ENCODE data around the gene PDLIM4. TPM values are rescaled to one million over a fixed set of nuclear protein-coding genes. Genes with fewer than 3 reads are reported as not detected.

Gene PDLIM4, protein sequence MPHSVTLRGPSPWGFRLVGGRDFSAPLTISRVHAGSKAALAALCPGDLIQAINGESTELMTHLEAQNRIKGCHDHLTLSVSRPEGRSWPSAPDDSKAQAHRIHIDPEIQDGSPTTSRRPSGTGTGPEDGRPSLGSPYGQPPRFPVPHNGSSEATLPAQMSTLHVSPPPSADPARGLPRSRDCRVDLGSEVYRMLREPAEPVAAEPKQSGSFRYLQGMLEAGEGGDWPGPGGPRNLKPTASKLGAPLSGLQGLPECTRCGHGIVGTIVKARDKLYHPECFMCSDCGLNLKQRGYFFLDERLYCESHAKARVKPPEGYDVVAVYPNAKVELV
- 84.4 and 107 TPM in 2 replicates for total RNA-seq (2014; rRNA removed; shearing (Covaris generic))
- 153 and 156 TPM in 2 replicates for polyA plus RNA-seq (2016; fragmentation: Nextera tagmentation; extraction: Ambion mirVana)

DNA sequence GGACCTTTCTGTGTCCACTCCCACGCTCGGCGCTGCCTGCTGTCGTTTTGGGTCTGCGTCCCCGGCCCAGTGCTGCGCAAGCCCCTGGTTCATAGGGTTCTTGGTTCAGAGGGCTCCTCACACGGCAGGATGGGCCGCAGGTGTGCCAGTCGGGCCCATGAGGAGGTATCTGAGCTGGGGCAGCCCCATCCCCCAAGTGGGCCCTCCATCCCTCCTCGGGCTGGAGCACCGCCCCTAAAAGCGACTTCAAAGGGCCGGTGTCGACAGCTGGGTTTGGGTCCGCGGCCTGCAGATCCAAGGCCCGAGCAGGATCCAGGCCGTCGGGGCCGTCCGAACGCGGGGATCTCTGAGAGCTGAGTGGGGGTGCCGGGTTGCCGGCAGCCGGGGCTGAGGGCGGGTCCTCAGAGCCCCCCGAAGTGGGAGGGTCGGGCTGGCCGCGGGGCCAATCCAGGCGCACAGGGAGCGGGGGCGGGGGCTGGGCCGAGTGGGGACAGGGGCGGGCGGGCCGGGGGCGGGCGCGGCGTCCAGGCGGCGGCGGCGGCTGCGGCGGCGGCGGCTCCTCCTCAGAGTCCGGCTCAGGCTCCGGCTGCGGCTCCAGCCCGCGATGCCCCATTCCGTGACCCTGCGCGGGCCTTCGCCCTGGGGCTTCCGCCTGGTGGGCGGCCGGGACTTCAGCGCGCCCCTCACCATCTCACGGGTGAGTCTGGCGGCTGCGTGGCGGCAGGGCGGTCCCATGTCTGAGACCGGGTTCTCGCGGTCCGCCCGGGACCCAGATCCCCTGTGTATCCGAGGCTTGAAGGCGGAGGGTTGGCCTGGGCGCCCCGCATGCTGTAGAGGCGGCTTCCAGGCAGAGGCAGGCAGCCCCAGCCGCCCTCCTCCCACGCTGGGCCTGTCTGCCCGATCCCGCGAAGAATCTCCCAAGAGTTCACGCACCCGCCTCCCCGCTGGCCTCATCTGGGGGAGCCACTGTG, at the start of gene PDLIM4:
PDLIM4 (plus strand) TSS at position 566 of the 971 bp plus-strand sequence; CDS start at position 605, 39 bp downstream.
- in situ Hi-C loops (cut with MboI), result no loop called here

DNA sequence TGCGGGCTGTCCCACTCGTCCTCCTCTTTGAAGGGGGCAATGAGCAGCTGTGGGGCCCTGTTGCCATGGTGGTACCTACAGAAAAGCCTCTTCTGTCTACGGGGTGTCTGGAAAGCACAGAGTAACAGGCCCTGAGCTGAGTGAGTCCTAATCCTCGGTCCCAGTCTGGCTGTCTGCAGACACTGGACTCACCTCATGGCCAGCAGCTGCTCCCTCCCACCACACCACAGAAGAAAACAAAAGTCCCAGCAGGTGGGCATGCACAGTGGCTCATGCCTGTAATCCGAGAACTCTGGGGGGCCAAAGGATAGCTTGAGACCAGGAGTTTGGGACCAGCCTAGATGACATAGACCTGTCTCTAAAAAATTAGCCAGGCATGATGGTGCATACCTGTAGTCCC, 49.7 kb upstream of the PDLIM4 start:
- Histone ChIP-seq H3K4me2 (ENCODE audit: unreplicated experiment) (no peak overlapping the region), H3K36me3 (ENCODE audit: low read depth) (peaks cover 42% of the 10 kb centered on the region), H3K27me3 (replicated peaks; ENCODE audit: insufficient read depth) (no peaks in the 10 kb centered on the region), H3K9ac (no peak overlapping the region), H3K9me2 (ENCODE audit: insufficient read depth) (no peaks in the 10 kb centered on the region), H3K9me3 (ENCODE audit: low read depth) (no peaks in the 10 kb centered on the region), H3K79me2 (ENCODE audit: insufficient read depth) (peaks cover 38% of the 10 kb centered on the region), H2AFZ (no peak overlapping the region), H3K4me1 (ENCODE audit: insufficient read depth) (peaks cover 16% of the 10 kb centered on the region), H3K27ac (no peak overlapping the region), H3F3A (ENCODE audit: insufficient read depth) (peaks cover 24% of the 10 kb centered on the region), H3K4me3 (no peak overlapping the region), H4K20me1 (ENCODE audit: insufficient read depth) (no peaks in the 10 kb centered on the region)
- TF ChIP-seq EZH2phosphoT487 (IDR thresholded peaks at IDR 0.05; ENCODE audit: insufficient read depth, low read depth), result no peak
- in situ Hi-C loops (cut with MboI), result no loop called here
- no peak for DNase-seq
- 81 to 87% methylated on average over 5 of the region's 5 CpGs for WGBS, 2 experiments (ENCODE audit: low coverage in 1 of 2, low lambda C conversion rate in 2 of 2, missing lambda C conversion rate in 2 of 2)

More for the DNA sequence above, at the start of gene PDLIM4:
- H3K79me2 ChIP-seq (ENCODE audit: insufficient read depth), result peaks cover 48% of the 10 kb centered on the region
- WGBS, 2 experiments (ENCODE audit: low coverage in 1 of 2, low lambda C conversion rate in 2 of 2, missing lambda C conversion rate in 2 of 2), result 10 to 15% methylated on average over 52 to 70 of the region's 88 CpGs
- TF ChIP-seq EZH2 (IDR thresholded peaks at IDR 0.05; ENCODE audit: insufficient read depth, poor library complexity, severe bottlenecking), result no peak
- no peak for TF ChIP-seq EZH2phosphoT487 (IDR thresholded peaks at IDR 0.05; ENCODE audit: insufficient read depth, low read depth)
- H3K9ac ChIP-seq, result peak within 1 kb of the TSS; percentile 100
- peaks cover 26% of the 10 kb centered on the region for H3K4me1 ChIP-seq (ENCODE audit: insufficient read depth)
- H3K9me2 ChIP-seq (ENCODE audit: insufficient read depth), result no peaks in the 10 kb centered on the region
- no peaks in the 10 kb centered on the region for H4K20me1 ChIP-seq (ENCODE audit: insufficient read depth)
- peak within 1 kb of the TSS; percentile 100 for H3K4me2 ChIP-seq (ENCODE audit: unreplicated experiment)
- peak within 1 kb of the TSS; percentile 96 for H3K27ac ChIP-seq
- no peaks in the 10 kb centered on the region for H3K36me3 ChIP-seq (ENCODE audit: low read depth)
- peak; percentile 74 for DNase-seq
- peak within 1 kb of the TSS; percentile 93 for H3K4me3 ChIP-seq
- peak within 1 kb of the TSS; percentile 80 for H2AFZ ChIP-seq
- no peaks in the 10 kb centered on the region for H3K9me3 ChIP-seq (ENCODE audit: low read depth)
- H3F3A ChIP-seq (ENCODE audit: insufficient read depth), result peaks cover 24% of the 10 kb centered on the region
- H3K27me3 ChIP-seq (replicated peaks; ENCODE audit: insufficient read depth), result no peaks in the 10 kb centered on the region

DNA sequence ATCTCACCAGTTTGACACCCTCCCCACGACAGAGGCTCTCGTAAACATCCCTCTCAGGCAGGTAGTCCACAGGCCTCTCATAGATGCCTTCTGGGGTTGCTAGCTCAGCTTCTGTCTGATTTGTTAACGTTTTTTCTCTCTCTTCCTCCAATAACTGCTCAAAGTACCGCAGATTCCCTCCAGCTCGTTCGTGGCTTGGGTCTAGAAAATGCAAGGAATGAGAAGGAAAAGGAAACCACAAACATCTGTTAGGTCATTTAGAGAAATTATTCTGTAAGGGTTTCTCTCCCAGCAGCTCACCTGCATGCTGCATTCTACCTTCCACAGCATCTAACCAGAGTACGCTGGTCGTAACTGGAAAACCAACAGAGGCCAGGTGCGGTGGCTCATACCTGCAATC, 48.4 kb upstream of the PDLIM4 start:
- Histone ChIP-seq H3K9me3 (ENCODE audit: low read depth) (no peaks in the 10 kb centered on the region), H3K27ac (no peak overlapping the region), H2AFZ (no peak overlapping the region), H3K79me2 (ENCODE audit: insufficient read depth) (peaks cover 43% of the 10 kb centered on the region), H3K4me2 (ENCODE audit: unreplicated experiment) (no peak overlapping the region), H3K9me2 (ENCODE audit: insufficient read depth) (no peaks in the 10 kb centered on the region), H3K36me3 (ENCODE audit: low read depth) (peaks cover 49% of the 10 kb centered on the region), H3K9ac (no peak overlapping the region), H3F3A (ENCODE audit: insufficient read depth) (peaks cover 14% of the 10 kb centered on the region), H4K20me1 (ENCODE audit: insufficient read depth) (no peaks in the 10 kb centered on the region), H3K4me1 (ENCODE audit: insufficient read depth) (peaks cover 4% of the 10 kb centered on the region; the same call in 1 of the 2 replicates), H3K4me3 (no peak overlapping the region), H3K27me3 (replicated peaks; ENCODE audit: insufficient read depth) (no peaks in the 10 kb centered on the region)
- in situ Hi-C loops (cut with MboI), result no loop called here
- no peak for TF ChIP-seq EZH2phosphoT487 (IDR thresholded peaks at IDR 0.05; ENCODE audit: insufficient read depth, low read depth)
- TF ChIP-seq EZH2 (IDR thresholded peaks at IDR 0.05; ENCODE audit: insufficient read depth, poor library complexity, severe bottlenecking), result no peak
- no peak for DNase-seq
- WGBS, 2 experiments (ENCODE audit: low coverage in 1 of 2, low lambda C conversion rate in 2 of 2, missing lambda C conversion rate in 2 of 2), result 67 to 69% methylated on average over 9 of the region's 9 CpGs

DNA sequence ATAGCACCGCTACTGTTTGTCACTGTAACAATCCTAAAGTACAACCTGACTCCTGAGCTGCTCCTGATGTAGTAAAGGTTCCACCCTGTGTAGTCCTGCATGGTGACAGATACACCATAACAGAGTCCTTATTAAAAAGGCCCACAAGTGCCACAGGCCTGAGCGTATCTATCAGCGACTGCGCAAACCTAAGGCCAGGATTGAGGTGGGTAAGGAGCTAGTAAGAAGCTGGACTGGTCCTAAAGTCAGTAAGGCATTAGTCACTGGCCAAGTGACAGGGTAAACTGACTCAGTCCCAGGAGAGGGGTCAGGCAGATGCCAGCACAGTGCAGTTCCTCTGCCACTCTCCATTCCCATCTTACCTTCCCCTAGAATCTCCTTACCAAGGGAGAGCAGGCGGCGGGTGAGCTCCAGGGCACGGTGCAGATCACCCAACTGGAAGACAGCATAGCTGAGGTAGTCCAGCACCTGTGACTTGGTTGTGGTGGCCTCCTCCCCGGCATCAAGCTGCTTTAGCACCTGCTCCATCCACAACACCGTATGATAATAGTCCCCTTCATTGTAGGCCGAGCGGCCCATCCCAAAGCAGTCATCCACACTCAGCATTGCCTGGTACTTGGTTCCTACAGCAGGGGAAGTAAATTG, 47.5 kb upstream of the PDLIM4 start:
- Histone ChIP-seq H3K9me2 (ENCODE audit: insufficient read depth) (no peaks in the 10 kb centered on the region), H3K9ac (no peak overlapping the region), H3K4me3 (no peak overlapping the region), H4K20me1 (ENCODE audit: insufficient read depth) (no peaks in the 10 kb centered on the region), H3K4me2 (ENCODE audit: unreplicated experiment) (no peak overlapping the region), H3F3A (ENCODE audit: insufficient read depth) (peaks cover 19% of the 10 kb centered on the region; the same call in 1 of the 2 replicates), H3K79me2 (ENCODE audit: insufficient read depth) (peaks cover 52% of the 10 kb centered on the region), H2AFZ (no peak overlapping the region), H3K4me1 (ENCODE audit: insufficient read depth) (peaks cover 8% of the 10 kb centered on the region), H3K27ac (no peak overlapping the region), H3K36me3 (ENCODE audit: low read depth) (peaks cover 50% of the 10 kb centered on the region), H3K9me3 (ENCODE audit: low read depth) (no peaks in the 10 kb centered on the region), H3K27me3 (replicated peaks; ENCODE audit: insufficient read depth) (no peaks in the 10 kb centered on the region)
- TF ChIP-seq EZH2 (IDR thresholded peaks at IDR 0.05; ENCODE audit: insufficient read depth, poor library complexity, severe bottlenecking), result no peak
- no peak for TF ChIP-seq EZH2phosphoT487 (IDR thresholded peaks at IDR 0.05; ENCODE audit: insufficient read depth, low read depth)
- in situ Hi-C loops (cut with MboI), result no loop called here
- 98% methylated on average over 11 of the region's 11 CpGs for WGBS, 2 experiments (ENCODE audit: low coverage in 1 of 2, low lambda C conversion rate in 2 of 2, missing lambda C conversion rate in 2 of 2)
- DNase-seq, result no peak

Measured in GM23248 (cell line).